ENCODE measurements around the gene SIGLEC12.
"Not testable (repeated sequence)": the region's sequence is repeated elsewhere in the genome, so short reads cannot be mapped to it uniquely, and the experiment has no call there.

Gene SIGLEC12

DNA sequence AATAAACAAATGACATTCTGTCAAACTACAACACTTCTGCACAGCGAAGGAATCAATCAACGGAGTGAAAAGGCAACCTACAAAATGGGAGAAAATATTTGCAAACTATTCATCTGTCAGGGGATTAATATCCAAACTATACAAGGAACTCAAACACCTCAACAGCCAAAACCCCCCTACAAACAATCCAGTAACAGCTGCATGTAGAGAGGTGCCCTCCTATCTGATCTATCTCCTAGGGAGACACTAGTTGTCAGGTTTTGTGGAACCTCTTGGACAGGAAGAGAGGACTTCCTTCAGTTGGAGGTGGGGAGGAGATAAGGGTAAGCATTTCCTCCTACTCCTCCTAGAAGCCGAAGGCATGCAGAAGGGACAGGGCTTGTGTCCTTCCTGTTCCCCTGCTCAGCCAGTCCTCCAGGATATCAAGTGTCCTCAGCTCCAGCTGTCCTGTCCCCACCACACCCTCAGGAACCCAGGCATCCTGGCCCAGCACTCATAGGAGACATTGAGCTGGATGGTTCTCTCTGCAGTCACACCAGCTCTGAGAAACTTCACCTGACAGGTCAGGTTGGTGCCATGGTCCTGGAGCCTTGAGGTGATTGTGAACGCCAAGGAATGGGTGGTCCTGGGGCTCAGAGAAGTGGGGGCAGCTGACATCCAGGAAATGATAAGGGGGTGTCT is 33.6 kb downstream of the SIGLEC12 start:
- Histone ChIP-seq H3K79me1 (ENCODE audit: low read depth, low read length) (no peaks in the 10 kb centered on the region), H4K91ac (ENCODE audit: low read depth, low read length, poor library complexity) (no peak overlapping the region), H2BK5ac (ENCODE audit: low read length) (no peak overlapping the region), H3K4me2 (ENCODE audit: insufficient read depth, low read length, poor library complexity, severe bottlenecking) (no peak overlapping the region), H3K23ac (ENCODE audit: low read depth, low read length, poor library complexity) (no peak overlapping the region), H3K27me3 (ENCODE audit: control insufficient read depth in 3 of 3, insufficient read depth in 3 of 3, low read depth in 1 of 3, low read length in 3 of 3) (peaks cover 0 to 23% (median 0%) of the 10 kb centered on the region in 3 experiments), H3K4me3 (ENCODE audit: low read length in 2 of 2) (no peak overlapping the region), H2AFZ (ENCODE audit: low read length) (no peak overlapping the region), H3K27ac (replicated peaks; ENCODE audit: low read length) (no peak overlapping the region), H3K4me1 (ENCODE audit: control insufficient read depth in 2 of 2, insufficient read depth in 1 of 2, low read depth in 1 of 2, low read length in 2 of 2) (no peaks in the 10 kb centered on the region), H3K14ac (ENCODE audit: low read length) (no peak overlapping the region), H3K9ac (ENCODE audit: low read depth, low read length, poor library complexity) (no peak overlapping the region), H3K9me3 (replicated peaks in 1 of 2; ENCODE audit: control insufficient read depth in 2 of 2, insufficient read depth in 1 of 2, low read depth in 1 of 2, low read length in 2 of 2) (no peaks in the 10 kb centered on the region), H3K18ac (ENCODE audit: low read length) (no peak overlapping the region), H4K8ac (ENCODE audit: low read depth, low read length) (no peak overlapping the region), H3K4ac (ENCODE audit: low read length) (no peak overlapping the region), H2AK5ac (ENCODE audit: low read depth, low read length) (no peak overlapping the region), H2BK12ac (ENCODE audit: low read length) (no peak overlapping the region), H2BK120ac (ENCODE audit: low read depth, low read length) (no peak overlapping the region), H3K36me3 (replicated peaks in 1 of 2; ENCODE audit: control insufficient read depth in 2 of 2, insufficient read depth in 2 of 2, low read length in 2 of 2) (no peaks in the 10 kb centered on the region), H2BK15ac (ENCODE audit: low read length) (no peak overlapping the region)
- DNase-seq (ENCODE audit: low spot score) = no peak
- no CpG with 5 or more reads among the region's 4 CpGs for WGBS, 2 donors (ENCODE audit: extremely low coverage in 2 of 2, insufficient read length in 2 of 2, insufficient replicate concordance in 1 of 2)

DNA sequence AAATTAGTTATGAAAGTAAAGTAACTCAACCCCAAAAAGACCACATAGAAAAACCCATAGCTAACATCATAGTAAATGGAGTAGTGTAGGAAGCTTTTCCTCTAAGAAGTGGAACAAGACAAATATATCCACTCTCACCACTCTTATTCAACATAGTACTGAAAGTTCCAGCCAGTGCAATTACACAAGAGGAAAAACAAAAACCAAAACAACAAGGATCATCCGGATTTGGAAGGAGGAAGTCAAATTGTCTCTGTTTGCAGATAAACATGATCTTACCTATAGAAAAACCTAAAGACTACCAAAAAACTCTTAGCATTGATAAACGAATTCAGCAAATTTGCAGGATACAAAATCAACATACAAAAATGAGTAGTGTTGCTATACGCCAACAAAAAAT is 34.9 kb downstream of the SIGLEC12 start:
- H3K9me3 ChIP-seq (replicated peaks in 1 of 2; ENCODE audit: control insufficient read depth in 2 of 2, insufficient read depth in 1 of 2, low read depth in 1 of 2, low read length in 2 of 2) = peaks cover 0 to 2% of the 10 kb centered on the region in 2 donors
- peaks cover 0 to 36% (median 0%) of the 10 kb centered on the region in 3 experiments for H3K27me3 ChIP-seq (ENCODE audit: control insufficient read depth in 3 of 3, insufficient read depth in 3 of 3, low read depth in 1 of 3, low read length in 3 of 3)
- no peak overlapping the region for H3K14ac ChIP-seq (ENCODE audit: low read length)
- H3K27ac ChIP-seq (replicated peaks; ENCODE audit: low read length) = no peak overlapping the region
- no peak overlapping the region for H3K4me2 ChIP-seq (ENCODE audit: insufficient read depth, low read length, poor library complexity, severe bottlenecking)
- H2BK12ac ChIP-seq (ENCODE audit: low read length) = no peak overlapping the region
- no peak overlapping the region for H3K9ac ChIP-seq (ENCODE audit: low read depth, low read length, poor library complexity)
- no peak overlapping the region for H2AK5ac ChIP-seq (ENCODE audit: low read depth, low read length)
- no peak overlapping the region for H3K4me3 ChIP-seq (ENCODE audit: low read length in 2 of 2)
- H2AFZ ChIP-seq (ENCODE audit: low read length) = no peak overlapping the region
- H3K18ac ChIP-seq (ENCODE audit: low read length) = no peak overlapping the region
- WGBS, 2 donors (ENCODE audit: extremely low coverage in 2 of 2, insufficient read length in 2 of 2, insufficient replicate concordance in 1 of 2) = no CpG with 5 or more reads among the region's 3 CpGs
- no peak overlapping the region for H2BK15ac ChIP-seq (ENCODE audit: low read length)
- no peak overlapping the region for H2BK120ac ChIP-seq (ENCODE audit: low read depth, low read length)
- no peak overlapping the region for H4K91ac ChIP-seq (ENCODE audit: low read depth, low read length, poor library complexity)
- no peaks in the 10 kb centered on the region for H3K36me3 ChIP-seq (replicated peaks in 1 of 2; ENCODE audit: control insufficient read depth in 2 of 2, insufficient read depth in 2 of 2, low read length in 2 of 2)
- H3K23ac ChIP-seq (ENCODE audit: low read depth, low read length, poor library complexity) = no peak overlapping the region
- no peaks in the 10 kb centered on the region for H3K4me1 ChIP-seq (ENCODE audit: control insufficient read depth in 2 of 2, insufficient read depth in 1 of 2, low read depth in 1 of 2, low read length in 2 of 2)
- no peaks in the 10 kb centered on the region for H3K79me1 ChIP-seq (ENCODE audit: low read depth, low read length)
- no peak overlapping the region for H4K8ac ChIP-seq (ENCODE audit: low read depth, low read length)
- DNase-seq (ENCODE audit: low spot score) = no peak
- H3K4ac ChIP-seq (ENCODE audit: low read length) = no peak overlapping the region
- no peak overlapping the region for H2BK5ac ChIP-seq (ENCODE audit: low read length)

DNA sequence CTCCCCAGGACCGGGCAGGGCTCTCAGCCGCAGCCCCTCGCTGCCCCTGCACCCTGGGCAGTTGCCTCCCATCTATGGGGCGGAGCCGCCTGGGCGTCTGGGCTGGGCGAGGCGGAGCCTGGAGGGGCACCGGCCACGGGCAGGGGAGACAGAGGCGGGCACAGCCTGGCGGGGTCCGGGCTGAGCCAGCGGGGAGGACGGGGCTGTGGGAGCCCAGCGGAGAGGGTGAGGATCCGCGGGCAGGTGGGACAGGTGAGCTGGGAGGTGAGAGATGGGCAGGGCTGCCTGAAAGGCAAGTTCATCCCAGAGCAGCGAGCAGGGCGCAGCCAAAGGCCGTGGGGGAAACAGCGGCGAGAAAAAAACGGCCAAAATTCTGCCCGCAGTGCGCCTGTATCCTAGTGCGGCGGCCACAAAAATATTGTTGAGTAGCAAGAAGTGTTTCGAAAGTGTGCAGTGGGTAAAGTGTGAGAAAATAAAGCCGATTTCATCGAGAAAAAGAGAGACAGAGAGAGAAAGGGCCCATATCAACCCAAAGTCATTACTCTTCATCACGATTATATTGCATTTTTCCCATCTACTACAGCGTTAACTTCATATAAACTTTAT is 37.5 kb downstream of the SIGLEC12 start:
- not testable (repeated sequence) for H3K4me3 ChIP-seq (ENCODE audit: low read length in 2 of 2)

DNA sequence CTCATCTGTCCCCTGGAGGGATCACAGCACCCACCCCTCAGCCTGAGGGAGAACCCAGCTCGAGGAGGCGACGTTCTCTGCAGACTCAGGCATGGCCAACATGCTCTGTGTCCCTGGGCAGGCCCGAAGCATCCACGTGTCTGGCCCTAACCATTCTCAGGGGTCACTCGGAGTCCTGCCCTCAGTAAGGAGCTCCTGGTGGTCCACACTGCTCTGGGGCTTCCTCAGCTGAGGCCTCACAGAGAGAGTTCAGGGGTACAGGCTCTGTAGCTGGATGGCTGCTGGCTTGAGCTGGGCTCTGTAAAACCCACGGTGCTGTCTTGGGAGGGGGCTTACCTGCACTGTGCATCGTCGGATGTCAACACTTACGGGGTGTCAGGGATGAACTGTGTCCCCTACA is 38.9 kb downstream of the SIGLEC12 start:
- WGBS, 2 donors (ENCODE audit: extremely low coverage in 2 of 2, insufficient read length in 2 of 2, insufficient replicate concordance in 1 of 2) = no CpG with 5 or more reads among the region's 10 CpGs
- Histone ChIP-seq H2BK15ac (ENCODE audit: low read length) (no peak overlapping the region), H3K36me3 (replicated peaks in 1 of 2; ENCODE audit: control insufficient read depth in 2 of 2, insufficient read depth in 2 of 2, low read length in 2 of 2) (no peaks in the 10 kb centered on the region), H3K27me3 (ENCODE audit: control insufficient read depth in 3 of 3, insufficient read depth in 3 of 3, low read depth in 1 of 3, low read length in 3 of 3) (peaks cover 0 to 50% (median 0%) of the 10 kb centered on the region in 3 experiments), H3K9ac (ENCODE audit: low read depth, low read length, poor library complexity) (no peak overlapping the region), H3K27ac (replicated peaks; ENCODE audit: low read length) (no peak overlapping the region), H3K14ac (ENCODE audit: low read length) (no peak overlapping the region), H2BK5ac (ENCODE audit: low read length) (no peak overlapping the region), H3K4ac (ENCODE audit: low read length) (no peak overlapping the region), H2AFZ (ENCODE audit: low read length) (no peak overlapping the region), H3K4me3 (ENCODE audit: low read length in 2 of 2) (peak overlapping the region in 1 of 2 donors; percentile 54), H3K9me3 (replicated peaks in 1 of 2; ENCODE audit: control insufficient read depth in 2 of 2, insufficient read depth in 1 of 2, low read depth in 1 of 2, low read length in 2 of 2) (peaks cover 0 to 2% of the 10 kb centered on the region in 2 donors), H3K4me2 (ENCODE audit: insufficient read depth, low read length, poor library complexity, severe bottlenecking) (no peak overlapping the region), H2AK5ac (ENCODE audit: low read depth, low read length) (no peak overlapping the region), H3K79me1 (ENCODE audit: low read depth, low read length) (no peaks in the 10 kb centered on the region), H3K18ac (ENCODE audit: low read length) (no peak overlapping the region), H3K23ac (ENCODE audit: low read depth, low read length, poor library complexity) (no peak overlapping the region), H2BK120ac (ENCODE audit: low read depth, low read length) (no peak overlapping the region), H4K8ac (ENCODE audit: low read depth, low read length) (no peak overlapping the region), H4K91ac (ENCODE audit: low read depth, low read length, poor library complexity) (no peak overlapping the region), H2BK12ac (ENCODE audit: low read length) (no peak overlapping the region), H3K4me1 (ENCODE audit: control insufficient read depth in 2 of 2, insufficient read depth in 1 of 2, low read depth in 1 of 2, low read length in 2 of 2) (no peaks in the 10 kb centered on the region)
- no peak for DNase-seq (ENCODE audit: low spot score)

More for the DNA sequence above, 37.5 kb downstream of the SIGLEC12 start:
- not testable (repeated sequence) for H3K14ac ChIP-seq (ENCODE audit: low read length); H3K9ac ChIP-seq (ENCODE audit: low read depth, low read length, poor library complexity); H2BK5ac ChIP-seq (ENCODE audit: low read length); H2AK5ac ChIP-seq (ENCODE audit: low read depth, low read length); H3K9me3 ChIP-seq (replicated peaks in 1 of 2; ENCODE audit: control insufficient read depth in 2 of 2, insufficient read depth in 1 of 2, low read depth in 1 of 2, low read length in 2 of 2); H3K4me2 ChIP-seq (ENCODE audit: insufficient read depth, low read length, poor library complexity, severe bottlenecking); H2BK12ac ChIP-seq (ENCODE audit: low read length); H4K8ac ChIP-seq (ENCODE audit: low read depth, low read length); H3K4me1 ChIP-seq (ENCODE audit: control insufficient read depth in 2 of 2, insufficient read depth in 1 of 2, low read depth in 1 of 2, low read length in 2 of 2); H3K79me1 ChIP-seq (ENCODE audit: low read depth, low read length); H2AFZ ChIP-seq (ENCODE audit: low read length); H3K23ac ChIP-seq (ENCODE audit: low read depth, low read length, poor library complexity); H3K36me3 ChIP-seq (replicated peaks in 1 of 2; ENCODE audit: control insufficient read depth in 2 of 2, insufficient read depth in 2 of 2, low read length in 2 of 2); H2BK15ac ChIP-seq (ENCODE audit: low read length); H4K91ac ChIP-seq (ENCODE audit: low read depth, low read length, poor library complexity); H3K4ac ChIP-seq (ENCODE audit: low read length); DNase-seq (ENCODE audit: low spot score); H2BK120ac ChIP-seq (ENCODE audit: low read depth, low read length); H3K27ac ChIP-seq (replicated peaks; ENCODE audit: low read length); H3K18ac ChIP-seq (ENCODE audit: low read length)
- peaks cover 0 to 43% (median 0%) of the 10 kb centered on the region in 3 experiments for H3K27me3 ChIP-seq (ENCODE audit: control insufficient read depth in 3 of 3, insufficient read depth in 3 of 3, low read depth in 1 of 3, low read length in 3 of 3)
- WGBS, 2 donors (ENCODE audit: extremely low coverage in 2 of 2, insufficient read length in 2 of 2, insufficient replicate concordance in 1 of 2) = no CpG with 5 or more reads among the region's 33 CpGs
